Panc1 (cell line): Measurements from ENCODE around the gene ZSCAN31.

Experiments
- POLR2AphosphoS5 ChIP-seq: IDR thresholded peaks from 2 replicates; pipeline ENCODE4 v1.6.1; 2012; ENCODE audit warnings: mild to moderate bottlenecking, low read depth, low read length, moderate library complexity
- TF ChIP-seq, protein P1 (sequence below): fragments of 450-650 bp; IDR thresholded peaks from 2 replicates; pipeline ENCODE4 v1.5.1; 2017; ENCODE audit warnings: mild to moderate bottlenecking

DNA sequence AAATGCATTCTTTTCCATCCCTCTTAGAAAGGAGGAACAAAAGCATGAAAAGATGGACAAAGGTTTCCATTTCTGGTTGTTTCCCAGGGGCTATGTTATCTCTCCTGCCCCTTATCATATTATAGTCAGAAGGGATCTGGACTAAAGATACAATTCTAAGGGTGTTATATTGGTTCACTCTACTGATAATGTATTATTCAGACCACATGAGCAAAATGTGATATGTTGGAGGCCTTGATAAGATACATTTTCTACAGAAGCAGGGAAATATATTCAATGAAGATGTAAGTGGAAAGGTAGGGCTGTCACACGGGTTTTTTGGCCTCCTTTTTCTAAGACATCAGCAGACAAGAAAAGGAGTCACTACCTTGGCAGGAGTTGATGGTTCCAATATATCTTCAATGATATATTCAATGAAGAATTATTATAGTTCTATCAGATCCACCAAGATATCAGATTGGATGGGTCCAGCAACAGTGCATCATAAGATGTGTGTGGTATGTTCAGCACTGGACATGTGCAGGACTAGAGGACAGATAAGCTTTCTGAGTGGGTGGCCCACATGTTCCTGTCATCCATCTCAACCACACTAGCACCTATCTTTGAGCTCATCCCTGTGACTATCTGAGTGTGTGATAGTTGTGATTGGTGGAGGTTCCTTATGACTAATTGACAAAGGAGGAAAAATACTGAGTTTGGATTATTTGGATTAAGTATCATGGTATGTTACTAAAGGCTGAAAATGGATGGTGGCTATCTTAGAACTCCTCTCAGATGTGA, 8.1 kb upstream of the ZSCAN31 start:
- TF ChIP-seq, protein P1, sequence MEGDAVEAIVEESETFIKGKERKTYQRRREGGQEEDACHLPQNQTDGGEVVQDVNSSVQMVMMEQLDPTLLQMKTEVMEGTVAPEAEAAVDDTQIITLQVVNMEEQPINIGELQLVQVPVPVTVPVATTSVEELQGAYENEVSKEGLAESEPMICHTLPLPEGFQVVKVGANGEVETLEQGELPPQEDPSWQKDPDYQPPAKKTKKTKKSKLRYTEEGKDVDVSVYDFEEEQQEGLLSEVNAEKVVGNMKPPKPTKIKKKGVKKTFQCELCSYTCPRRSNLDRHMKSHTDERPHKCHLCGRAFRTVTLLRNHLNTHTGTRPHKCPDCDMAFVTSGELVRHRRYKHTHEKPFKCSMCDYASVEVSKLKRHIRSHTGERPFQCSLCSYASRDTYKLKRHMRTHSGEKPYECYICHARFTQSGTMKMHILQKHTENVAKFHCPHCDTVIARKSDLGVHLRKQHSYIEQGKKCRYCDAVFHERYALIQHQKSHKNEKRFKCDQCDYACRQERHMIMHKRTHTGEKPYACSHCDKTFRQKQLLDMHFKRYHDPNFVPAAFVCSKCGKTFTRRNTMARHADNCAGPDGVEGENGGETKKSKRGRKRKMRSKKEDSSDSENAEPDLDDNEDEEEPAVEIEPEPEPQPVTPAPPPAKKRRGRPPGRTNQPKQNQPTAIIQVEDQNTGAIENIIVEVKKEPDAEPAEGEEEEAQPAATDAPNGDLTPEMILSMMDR: no peak
- no peak for TF ChIP-seq POLR2AphosphoS5
